Skin of body (tissue), 2 donors: ENCODE measurements around the gene MED23. TPM values are rescaled to one million over a fixed set of nuclear protein-coding genes. Genes with fewer than 3 reads are reported as not detected.

Source experiments
- DNase-seq: peaks from one replicate; lab custom pipeline; 2025; lab: John Stamatoyannopoulos, UW
- total RNA-seq: library from RNA; depleted of rRNA; stranded (reverse); fragments of >200 nt; gene quantifications from one replicate; pipeline ENCODE4 v1.2.3, GENCODE V29; 2014

MED23 gene
- 41.1 TPM for total RNA-seq

DNA sequence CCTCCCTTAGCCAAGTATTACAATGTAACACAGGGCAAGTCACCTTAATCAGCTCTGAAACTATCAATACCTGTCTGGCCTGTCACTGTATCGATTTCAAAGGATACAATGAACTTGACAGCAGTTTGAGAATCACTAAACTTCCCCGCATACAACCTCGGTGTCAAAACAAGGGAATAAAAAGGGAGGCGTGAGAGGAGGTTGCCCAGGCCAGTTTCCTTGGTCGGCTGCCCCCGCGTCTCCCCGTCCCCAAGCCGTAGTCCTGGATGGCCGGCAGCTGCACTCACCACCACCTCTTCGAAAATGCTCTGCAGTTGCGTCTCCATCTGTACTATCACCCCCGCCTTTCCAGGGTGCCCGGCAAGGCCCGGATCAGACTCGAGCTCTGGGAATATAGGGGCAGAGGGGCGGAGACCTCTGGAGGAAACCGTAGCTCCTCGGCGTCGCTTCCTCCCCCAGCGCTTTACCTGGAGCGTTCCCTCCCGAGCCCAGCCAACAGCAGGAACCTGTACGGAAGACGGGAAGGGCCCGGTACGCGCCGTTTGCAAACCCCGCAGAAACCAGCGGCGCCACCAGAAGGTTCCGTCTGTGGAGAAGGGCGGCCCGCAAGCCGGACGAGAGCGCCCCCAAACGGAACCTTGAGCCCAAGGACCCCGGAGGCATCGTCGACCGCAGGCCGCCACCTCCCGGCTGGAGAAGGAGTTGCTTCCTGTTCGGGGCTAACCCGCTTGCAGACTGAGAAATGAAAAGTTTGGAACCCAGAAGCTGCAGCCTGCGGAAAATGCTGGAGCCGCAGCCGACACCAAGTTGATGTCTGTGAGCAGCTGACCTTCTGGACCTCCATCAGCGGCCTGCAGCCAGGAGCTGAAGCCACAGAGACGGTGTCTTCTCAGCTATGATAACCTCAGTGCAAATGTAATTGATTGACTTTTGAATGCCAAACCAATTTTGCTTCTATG, at the start of gene MED23:
MED23 (minus strand) TSS at position 519 of the 959 bp plus-strand sequence; CDS start at position 326, 193 bp downstream.
- DNase-seq, result peak; percentile 95

- DNase-seq, result no peak
Measured at GRCh38 chr6:131673184-131673583, 45.1 kb upstream of the MED23 start.

- peak; percentile 18 for DNase-seq
Measured at GRCh38 chr6:131669891-131670290, 41.8 kb upstream of the MED23 start.

DNA sequence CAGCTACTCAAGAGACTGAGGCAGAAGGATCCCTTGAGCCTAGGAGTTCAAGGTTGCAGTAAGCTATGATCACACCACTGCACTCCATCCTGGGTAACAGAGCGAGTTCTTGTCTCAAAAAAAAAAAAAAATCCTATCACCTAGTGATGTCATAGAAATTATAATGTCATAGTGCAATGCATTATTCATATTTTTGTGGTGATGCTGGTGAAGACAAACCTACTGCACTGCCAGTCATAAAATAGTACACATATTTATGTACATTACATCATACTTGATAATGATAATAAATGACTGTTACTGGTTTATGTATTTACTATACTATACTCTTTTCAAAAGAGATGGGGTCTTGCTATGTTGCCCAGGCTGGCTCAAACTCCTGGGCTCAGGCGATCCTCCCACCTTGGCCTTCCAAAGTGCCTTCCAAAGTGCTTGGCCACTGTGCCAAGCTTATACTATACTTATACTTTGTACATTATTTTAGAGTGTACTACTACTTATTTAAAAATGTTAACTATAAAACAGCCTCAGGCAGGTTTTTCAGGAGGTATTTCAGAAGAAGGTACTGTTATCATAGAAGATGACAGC, 35.6 kb upstream of the MED23 start:
- no peak for DNase-seq

DNA sequence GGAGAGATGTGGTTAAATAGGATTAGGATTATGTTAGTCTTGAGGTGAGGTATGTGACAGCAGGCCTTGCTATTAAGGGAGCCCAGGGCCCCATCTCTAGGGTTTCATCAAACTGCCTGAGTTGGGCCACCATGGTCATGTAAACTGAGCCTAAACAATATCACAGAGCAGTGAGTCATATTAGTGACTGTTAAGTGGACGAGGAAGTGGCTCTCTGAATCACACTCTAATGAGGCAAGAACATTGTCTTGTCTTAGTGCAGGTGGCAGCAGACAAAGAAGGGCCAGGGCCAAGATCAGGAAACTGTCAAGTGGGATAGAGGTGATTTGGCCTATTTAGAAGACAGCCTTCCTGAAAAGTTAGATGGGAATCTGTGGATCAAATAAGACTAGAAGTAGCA, 32.2 kb upstream of the MED23 start:
- DNase-seq, result no peak

DNA sequence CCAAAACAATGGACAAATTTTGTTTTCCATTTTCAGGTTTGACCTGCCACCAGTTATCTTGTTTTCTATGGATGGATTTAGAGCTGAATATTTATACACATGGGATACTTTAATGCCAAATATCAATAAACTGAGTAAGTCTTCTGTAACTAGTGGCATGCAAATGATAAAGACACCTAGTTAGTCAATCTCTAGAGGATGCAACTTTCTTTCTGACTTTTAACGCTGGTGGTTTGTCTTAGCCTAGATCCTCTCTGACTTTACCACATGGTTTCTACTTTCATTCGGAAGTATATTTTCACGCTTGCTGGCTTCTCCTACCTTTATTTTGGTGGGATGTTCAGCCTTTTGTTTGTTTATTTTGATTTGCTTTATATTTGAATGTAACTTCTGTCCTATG, 30.2 kb upstream of the MED23 start:
- DNase-seq, result no peak

DNA sequence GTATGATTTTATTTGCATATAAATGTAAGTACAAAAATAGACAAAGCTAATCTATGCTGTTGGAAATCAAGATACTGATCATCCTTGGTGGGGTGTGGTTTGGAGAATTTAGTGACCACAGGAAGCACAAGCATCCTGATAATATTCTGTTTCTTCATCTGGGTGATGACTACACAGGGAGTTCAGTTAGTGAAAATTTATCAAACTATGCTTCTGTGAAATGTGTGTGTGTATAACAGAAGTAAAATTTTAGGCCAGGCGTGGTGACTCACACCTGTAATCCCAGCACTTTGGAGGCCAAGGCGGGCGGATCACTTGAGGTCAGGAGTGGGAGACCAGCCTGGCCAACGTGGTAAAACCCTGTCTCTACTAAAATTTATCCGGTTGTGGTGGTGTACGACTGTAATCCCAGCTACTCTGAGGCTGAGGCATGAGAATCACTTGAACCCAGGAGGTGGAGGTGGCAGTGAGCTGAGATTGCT, 29.6 kb upstream of the MED23 start:
- DNase-seq, result no peak

- no peak for DNase-seq
Measured at GRCh38 chr6:131657222-131657621, 29.2 kb upstream of the MED23 start.

GRCh38 chr6:131656667-131657066, 28.6 kb upstream of the MED23 start:
- DNase-seq, result no peak

- DNase-seq, result no peak
Measured at GRCh38 chr6:131655951-131656350, 27.9 kb upstream of the MED23 start.

GRCh38 chr6:131655387-131655786, 27.3 kb upstream of the MED23 start:
- DNase-seq, result no peak

- DNase-seq, result no peak
Measured at GRCh38 chr6:131654326-131654725, 26.3 kb upstream of the MED23 start.

DNA sequence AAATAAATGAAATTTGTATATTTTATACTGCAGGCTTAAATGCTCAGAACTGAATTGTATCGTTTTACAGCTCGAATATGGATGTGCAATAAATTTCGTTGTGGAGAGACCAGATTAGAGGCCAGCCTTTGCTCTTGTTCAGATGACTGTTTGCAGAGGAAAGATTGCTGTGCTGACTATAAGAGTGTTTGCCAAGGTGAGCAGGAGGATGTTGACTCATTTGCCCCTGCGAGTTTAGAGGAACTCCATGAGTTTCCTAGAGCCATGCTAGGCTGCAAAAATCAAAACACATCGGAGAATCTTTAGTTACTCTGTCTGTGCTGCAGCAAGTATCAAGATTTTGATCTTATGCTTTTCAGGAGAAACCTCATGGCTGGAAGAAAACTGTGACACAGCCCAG, 24.4 kb upstream of the MED23 start:
- DNase-seq, result no peak

DNA sequence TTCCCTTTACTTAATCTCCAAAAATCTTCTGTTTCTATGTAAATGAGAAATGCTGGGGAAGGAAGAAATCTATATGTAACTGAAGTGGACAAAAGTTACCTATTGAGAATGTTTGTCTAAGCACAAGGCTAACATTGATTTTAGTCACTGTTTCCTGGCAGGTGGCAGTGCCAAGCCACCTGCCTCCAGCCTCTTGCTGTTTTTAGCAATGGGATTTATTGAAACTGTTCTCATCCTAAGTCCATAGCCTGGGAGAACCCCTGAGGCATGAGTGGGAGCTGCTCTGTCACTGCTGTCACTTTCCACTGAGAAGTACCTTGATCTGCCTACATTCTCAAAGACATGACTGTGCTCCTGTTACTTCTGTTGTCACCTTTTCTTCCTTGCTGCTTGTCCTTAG, 23.7 kb upstream of the MED23 start:
- DNase-seq, result no peak

- DNase-seq, result no peak
Measured at GRCh38 chr6:131646249-131646670, 18.2 kb upstream of the MED23 start.

GRCh38 chr6:131645846-131646245, 17.8 kb upstream of the MED23 start:
- no peak for DNase-seq

DNA sequence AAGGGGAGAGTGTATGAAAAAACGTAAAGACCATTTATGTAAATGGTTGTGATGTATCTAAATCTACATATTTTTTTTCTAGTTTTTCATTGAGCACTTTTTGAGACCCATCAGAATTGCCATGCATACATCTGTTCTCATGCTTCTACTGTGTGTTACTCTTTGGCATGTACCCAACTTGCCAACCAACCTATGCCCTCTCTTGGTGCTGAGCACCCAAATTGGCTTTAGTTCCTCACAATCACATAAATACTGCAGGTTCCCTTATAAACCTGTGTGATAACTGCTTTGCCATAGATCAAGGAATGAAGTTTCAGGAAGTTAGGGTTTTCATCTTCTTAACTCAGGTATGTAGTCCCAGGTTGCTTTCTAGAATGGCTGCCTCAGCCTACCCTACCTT, 16.9 kb upstream of the MED23 start:
- no peak for DNase-seq

DNA sequence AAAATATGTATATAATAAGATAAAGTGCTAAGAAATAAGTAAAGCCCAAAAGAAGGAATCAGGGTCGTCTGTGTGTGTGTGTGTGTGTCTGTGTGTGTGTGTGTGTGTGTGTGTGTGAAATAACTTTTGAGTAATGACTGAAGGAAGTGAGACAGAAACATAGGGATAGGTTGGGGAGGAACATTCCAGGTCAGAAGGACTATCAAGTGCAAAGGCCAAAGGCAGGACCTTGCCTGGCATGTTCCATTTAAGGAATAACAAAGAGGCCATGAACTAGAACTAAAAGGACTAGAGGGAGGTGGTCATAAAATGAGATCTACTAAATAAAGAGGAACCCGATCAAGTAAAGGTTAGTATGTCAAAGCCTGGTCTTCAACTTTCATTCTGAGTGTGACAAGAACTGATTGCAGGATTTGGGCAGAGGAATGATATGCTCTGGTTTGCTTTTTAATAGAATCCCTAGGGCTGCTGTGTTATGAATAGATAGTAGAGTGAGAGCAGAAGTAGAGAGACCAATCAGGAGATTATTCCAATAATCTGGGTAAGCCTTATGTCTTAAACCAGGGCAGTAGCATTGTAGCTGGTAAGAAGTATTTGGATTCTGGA, 15.9 kb upstream of the MED23 start:
- DNase-seq, result no peak

DNA sequence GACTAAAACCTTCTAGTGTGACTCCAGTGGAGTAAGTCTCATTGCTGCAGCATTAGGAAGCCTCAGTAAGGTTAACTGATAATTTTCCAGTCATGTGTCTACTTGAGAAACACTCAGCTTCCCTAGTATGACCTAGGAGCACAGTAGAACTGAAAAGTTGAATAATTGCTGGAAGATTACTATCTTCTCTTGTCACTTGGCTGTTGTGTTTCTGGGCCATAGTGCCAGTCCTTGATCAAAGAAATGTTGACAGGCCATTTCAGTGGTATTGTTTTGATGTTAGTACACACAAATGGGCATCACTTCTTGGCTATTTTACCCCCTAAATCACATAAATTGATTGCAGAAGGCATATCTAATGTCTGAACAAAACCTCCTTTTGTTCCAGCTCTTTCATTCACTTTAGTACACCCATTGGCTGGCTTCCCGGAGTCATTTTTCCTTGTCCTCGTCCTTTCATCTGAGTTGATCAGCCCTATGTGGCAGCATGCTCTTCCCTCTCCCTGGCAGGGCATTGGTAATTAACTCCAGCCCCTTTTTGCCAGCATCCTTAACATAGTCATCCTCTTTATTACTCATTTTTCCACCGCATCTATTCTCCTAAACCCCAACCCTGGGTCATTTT, 15.1 kb upstream of the MED23 start:
- DNase-seq, result no peak

- no peak for DNase-seq
Measured at GRCh38 chr6:131642565-131642964, 14.5 kb upstream of the MED23 start.

GRCh38 chr6:131641554-131641953, 13.5 kb upstream of the MED23 start:
- no peak for DNase-seq

DNA sequence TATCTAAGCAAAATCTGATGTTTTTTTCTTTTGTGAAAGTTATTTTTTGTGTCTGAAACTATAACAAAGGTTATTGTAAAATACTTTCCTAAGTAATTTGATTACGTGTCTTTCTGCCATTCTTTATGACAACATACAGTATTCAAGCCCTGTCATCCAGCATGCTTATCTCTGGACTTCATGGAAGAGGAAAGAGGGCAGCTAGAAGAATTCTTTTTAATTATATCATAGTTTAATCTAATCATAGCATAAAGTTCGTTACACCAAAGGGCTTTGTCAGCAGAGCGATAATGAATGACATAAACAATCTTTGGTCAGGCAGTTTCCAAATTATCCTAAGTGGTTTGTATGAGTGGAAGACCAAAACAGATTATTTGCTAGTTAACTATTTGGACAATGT, 12.5 kb upstream of the MED23 start:
- no peak for DNase-seq
